ENCODE results near the gene RAPGEFL1.

DNA sequence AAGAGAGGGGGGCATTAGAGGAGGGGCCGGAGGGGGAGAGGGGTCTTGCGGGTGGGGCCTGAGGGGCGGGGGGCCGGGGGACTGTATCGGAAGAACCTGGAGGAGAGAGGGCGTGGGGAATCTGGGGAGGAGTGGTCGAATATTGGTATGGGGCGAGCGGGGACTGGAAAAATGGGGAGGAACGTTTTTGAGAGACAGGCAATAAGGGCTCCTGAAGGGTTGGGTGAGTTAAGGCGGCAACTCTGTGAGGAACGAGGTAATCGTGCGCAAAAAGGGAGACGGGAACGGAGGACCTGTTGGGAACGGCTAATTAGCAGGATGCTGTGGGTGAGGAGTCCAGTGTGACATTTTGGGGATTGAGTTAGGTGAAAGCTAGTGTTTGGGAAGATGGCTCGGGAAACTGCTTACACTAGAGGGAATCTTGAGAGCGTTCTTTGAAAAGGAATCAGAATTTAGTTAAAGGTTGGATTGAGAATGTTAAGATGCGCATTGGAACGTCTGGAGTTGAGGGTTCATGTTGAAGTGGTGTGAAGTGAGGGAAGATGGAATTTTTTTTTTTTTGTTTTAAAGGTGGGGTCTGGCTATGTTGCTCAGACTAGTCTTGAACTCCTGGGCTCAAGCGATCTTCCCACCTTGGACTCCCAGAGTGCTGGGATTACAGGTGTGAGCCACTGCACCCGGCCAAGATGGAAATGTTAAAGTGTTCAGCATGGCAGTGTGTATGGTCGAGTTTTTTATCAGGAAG, 42.5 kb downstream of the RAPGEFL1 start:
- TF ChIP-seq CTCF (conservative IDR thresholded peaks at IDR 0.05; ENCODE audit: low read depth, low read length) (no peak), EZH2phosphoT487 (IDR thresholded peaks at IDR 0.05; ENCODE audit: borderline replicate concordance, low read length) (no peak)

All from PC-3 (cell line).